ENCODE data around the gene SPIB.

The SPIB gene

GRCh38 chr19:50476224-50476906 is 57.6 kb downstream of the SPIB start, which contains the start of the genes EMC10 and GARIN5A:
Gene EMC10, plus strand, starts transcription at chr19:50476507. Its CDS starts 38 bp downstream, at chr19:50476545.
Gene GARIN5A, minus strand, starts transcription at chr19:50476848. Its CDS starts 460 bp downstream, at chr19:50476388.
- peaks cover 19% of the 10 kb centered on the region for H3K9me3 Mint-ChIP-seq
- peak within 1 kb of the TSS; percentile 97 for H3K4me3 Mint-ChIP-seq
- peak; percentile 92 for DNase-seq
- peaks cover 26% of the 10 kb centered on the region for H3K4me1 Mint-ChIP-seq
- peaks cover 15% of the 10 kb centered on the region for H3K27me3 Mint-ChIP-seq (ENCODE audit: low read depth, poor library complexity)
- H3K27ac Mint-ChIP-seq = peak within 1 kb of the TSS; percentile 99
- peaks cover 27% of the 10 kb centered on the region for H3K36me3 Mint-ChIP-seq (ENCODE audit: low read depth)
- TF ChIP-seq CTCF (IDR thresholded peaks at IDR 0.05) = no peak

- Mint-ChIP-seq H3K27ac (peak overlapping the region; percentile 99), H3K36me3 (ENCODE audit: low read depth) (peaks cover 27% of the 10 kb centered on the region), H3K9me3 (peaks cover 19% of the 10 kb centered on the region), H3K4me1 (peaks cover 26% of the 10 kb centered on the region), H3K27me3 (ENCODE audit: low read depth, poor library complexity) (peaks cover 15% of the 10 kb centered on the region), H3K4me3 (peak overlapping the region; percentile 97)
- no peak for DNase-seq
- no peak for TF ChIP-seq CTCF (IDR thresholded peaks at IDR 0.05)
Observed at GRCh38 chr19:50476907-50477238, 58.1 kb downstream of the SPIB start.

GRCh38 chr19:50477751-50478515 is 59.2 kb downstream of the SPIB start:
- no peak for DNase-seq
- Mint-ChIP-seq H3K36me3 (ENCODE audit: low read depth) (peaks cover 27% of the 10 kb centered on the region), H3K27ac (no peak overlapping the region), H3K4me1 (peaks cover 26% of the 10 kb centered on the region), H3K9me3 (peaks cover 19% of the 10 kb centered on the region), H3K4me3 (peak overlapping the region; percentile 97), H3K27me3 (ENCODE audit: low read depth, poor library complexity) (peaks cover 15% of the 10 kb centered on the region)
- TF ChIP-seq CTCF (IDR thresholded peaks at IDR 0.05) = no peak

- Mint-ChIP-seq H3K27me3 (ENCODE audit: low read depth, poor library complexity) (peaks cover 9% of the 10 kb centered on the region), H3K36me3 (ENCODE audit: low read depth) (peaks cover 33% of the 10 kb centered on the region), H3K4me3 (no peak overlapping the region), H3K9me3 (peaks cover 19% of the 10 kb centered on the region), H3K27ac (no peak overlapping the region), H3K4me1 (peaks cover 26% of the 10 kb centered on the region)
- DNase-seq = no peak
- peak; percentile 39 for TF ChIP-seq CTCF (IDR thresholded peaks at IDR 0.05)
Observed at GRCh38 chr19:50478901-50479715, 60.4 kb downstream of the SPIB start.

- DNase-seq = no peak
- peaks cover 9% of the 10 kb centered on the region for H3K27me3 Mint-ChIP-seq (ENCODE audit: low read depth, poor library complexity)
- peaks cover 36% of the 10 kb centered on the region for H3K36me3 Mint-ChIP-seq (ENCODE audit: low read depth)
- no peak overlapping the region for H3K27ac Mint-ChIP-seq
- H3K4me3 Mint-ChIP-seq = no peak overlapping the region
- TF ChIP-seq CTCF (IDR thresholded peaks at IDR 0.05) = no peak
- H3K9me3 Mint-ChIP-seq = peaks cover 19% of the 10 kb centered on the region
- H3K4me1 Mint-ChIP-seq = peaks cover 26% of the 10 kb centered on the region
Observed at GRCh38 chr19:50479761-50480251, 61.1 kb downstream of the SPIB start.
